ENCODE measurements around the gene TREH. TPM values are rescaled to one million over a fixed set of nuclear protein-coding genes. Genes with fewer than 3 reads are reported as not detected.

The TREH gene
- total and polyA plus RNA-seq, 2 experiments from 2014 or later, result 0.36 TPM; not detected in 1

GRCh38 chr11:118708296-118708695 is 28.8 kb upstream of the TREH start:
- no peak for ATAC-seq
- H3K4me3 ChIP-seq, result no peak overlapping the region
- H3F3A ChIP-seq (replicated peaks; ENCODE audit: low read depth), result no peaks in the 10 kb centered on the region
- no peak overlapping the region for H3K4me2 ChIP-seq
- peaks cover 8% of the 10 kb centered on the region; the same call in 2 of the 3 replicates for H3K9me3 Mint-ChIP-seq
- H3K27ac ChIP-seq (ENCODE audit: low read depth), result no peak overlapping the region
- peaks cover 16% of the 10 kb centered on the region for H3K4me1 Mint-ChIP-seq
- 0 out of 2 replicates have a peak, but pooled peaks cover 5% of the 10 kb centered on the region for H3K36me3 ChIP-seq (ENCODE audit: insufficient read depth)
- H3K4me3 Mint-ChIP-seq, result no peak overlapping the region
- no peaks in the 10 kb centered on the region for H3K27me3 ChIP-seq (ENCODE audit: insufficient read depth)
- no peaks in the 10 kb centered on the region for H3K9me2 ChIP-seq (ENCODE audit: insufficient read depth)
- no peak overlapping the region for H2AFZ ChIP-seq
- H3K27me3 Mint-ChIP-seq (ENCODE audit: insufficient read depth, low read depth, poor library complexity), result peaks cover 8% of the 10 kb centered on the region
- TF ChIP-seq REST (IDR thresholded peaks at IDR 0.05; ENCODE audit: unreplicated experiment) (no peak), EZH2 (IDR thresholded peaks at IDR 0.05; ENCODE audit: low read depth, unreplicated experiment) (no peak), POLR2AphosphoS5 (IDR thresholded peaks at IDR 0.05; ENCODE audit: low read depth) (no peak), NANOG (IDR thresholded peaks at IDR 0.05; ENCODE audit: borderline replicate concordance) (no peak), CTCF (conservative IDR thresholded peaks at IDR 0.05; ENCODE audit: low read depth in 2 of 2) (no peak), JUNB (IDR thresholded peaks at IDR 0.05; ENCODE audit: unreplicated experiment) (no peak), EZH2phosphoT487 (IDR thresholded peaks at IDR 0.05; ENCODE audit: unreplicated experiment) (no peak), ZNF331 (CRISPR knock-in tag; IDR thresholded peaks at IDR 0.05; ENCODE audit: low read depth) (no peak), ZNF114 (CRISPR knock-in tag; IDR thresholded peaks at IDR 0.05) (no peak), ZNF462 (CRISPR knock-in tag; IDR thresholded peaks at IDR 0.05) (no peak), STAT1 (IDR thresholded peaks at IDR 0.05; ENCODE audit: unreplicated experiment) (no peak), ETS1 (IDR thresholded peaks at IDR 0.05) (no peak), CREB1 (CRISPR knock-in tag; IDR thresholded peaks at IDR 0.05; ENCODE audit: low read depth) (no peak)
- H3K27ac Mint-ChIP-seq, result no peak overlapping the region
- no peak for DNase-seq (ENCODE audit: low spot score)
- H3K4me1 ChIP-seq (ENCODE audit: insufficient read depth), result peaks cover 14% of the 10 kb centered on the region
- peaks cover 42% of the 10 kb centered on the region for H3K36me3 Mint-ChIP-seq (ENCODE audit: low read depth)
- H3K79me2 ChIP-seq (replicated peaks; ENCODE audit: insufficient read depth), result no peaks in the 10 kb centered on the region
- no peaks in the 10 kb centered on the region for H4K20me1 ChIP-seq (replicated peaks; ENCODE audit: insufficient read depth)
